Measurements from ENCODE around the gene DTD1. TPM values are rescaled to one million over a fixed set of nuclear protein-coding genes. Genes with fewer than 3 reads are reported as not detected.

DTD1 gene
- polyA plus RNA-seq, 1 of the 3 experiments (the other 2 are of a cell fraction) = 81.1 TPM

- TF ChIP-seq TAF1 (IDR thresholded peaks at IDR 0.05; ENCODE audit: borderline replicate concordance, low read depth, low read length) (no peak), GABPA (IDR thresholded peaks at IDR 0.05; ENCODE audit: low read depth) (no peak), PBX3 (IDR thresholded peaks at IDR 0.05) (no peak), TEAD4 (IDR thresholded peaks at IDR 0.05; ENCODE audit: borderline replicate concordance, insufficient read depth) (no peak), GATA2 (CRISPR knock-in tag; IDR thresholded peaks at IDR 0.05) (no peak), MEF2A (IDR thresholded peaks at IDR 0.05; ENCODE audit: borderline replicate concordance, low read depth) (no peak), MXI1 (IDR thresholded peaks at IDR 0.05; ENCODE audit: low read depth, low read length) (no peak), SMC3 (IDR thresholded peaks at IDR 0.05; ENCODE audit: low read depth, low read length) (no peak)
Observed at GRCh38 chr20:18727032-18727508, 139.2 kb downstream of the DTD1 start (continued).

GRCh38 chr20:18728165-18728869 is 140.5 kb downstream of the DTD1 start:
- Histone ChIP-seq H4K20me1 (ENCODE audit: insufficient read depth) (no peaks in the 10 kb centered on the region), H3K9me3 (no peaks in the 10 kb centered on the region), H3K4me3 (ENCODE audit: low read depth in 2 of 2, low read length in 1 of 2) (no peak overlapping the region), H3K27ac (ENCODE audit: low read depth in 2 of 2, low read length in 1 of 2) (no peak overlapping the region), H3K9ac (no peak overlapping the region), H3K27me3 (ENCODE audit: insufficient read depth) (no peaks in the 10 kb centered on the region), H3K4me1 (ENCODE audit: control insufficient read depth in 1 of 2, insufficient read depth in 2 of 2, low read depth in 1 of 2, low read length in 1 of 2) (peaks cover 0 to 10% of the 10 kb centered on the region in 2 experiments; a peak in 1 of 4 replicates), H3K36me3 (replicated peaks in 1 of 2; ENCODE audit: control insufficient read depth in 1 of 2, insufficient read depth in 2 of 2, low read length in 1 of 2) (no peaks in the 10 kb centered on the region), H3K9me2 (no peaks in the 10 kb centered on the region), H2AFZ (ENCODE audit: low read depth) (no peak overlapping the region), H3K79me2 (ENCODE audit: insufficient read depth) (no peaks in the 10 kb centered on the region), H3K4me2 (no peak overlapping the region), H3F3A (replicated peaks; ENCODE audit: insufficient read depth) (no peaks in the 10 kb centered on the region)
- no peak for TF ChIP-seq FOXM1 (IDR thresholded peaks at IDR 0.05; ENCODE audit: low read depth)
- no peak for TF ChIP-seq RAD21 (IDR thresholded peaks at IDR 0.05; ENCODE audit: low read length)
- TF ChIP-seq GATA2 (CRISPR knock-in tag; IDR thresholded peaks at IDR 0.05) = no peak
- no peak for TF ChIP-seq TEAD4 (IDR thresholded peaks at IDR 0.05; ENCODE audit: borderline replicate concordance, insufficient read depth)
- no peak for TF ChIP-seq NRF1 (IDR thresholded peaks at IDR 0.05; ENCODE audit: low read depth, low read length)
- no peak for TF ChIP-seq RXRA (IDR thresholded peaks at IDR 0.05; ENCODE audit: borderline replicate concordance, low read depth)
- no peak for TF ChIP-seq RCOR1 (IDR thresholded peaks at IDR 0.05; ENCODE audit: low read length)
- no peak for TF ChIP-seq EP300 (IDR thresholded peaks at IDR 0.05; ENCODE audit: borderline replicate concordance in 1 of 2, low read depth in 1 of 2, low read length in 1 of 2)
- POLR2A ChIA-PET = no interaction called here
- 76% methylated on average over 5 of the region's 8 CpGs for WGBS (ENCODE audit: low lambda C conversion rate)
- CTCF ChIA-PET = no interaction called here
- no peak for DNase-seq

GRCh38 chr20:18728870-18729224 is 141.0 kb downstream of the DTD1 start:
- Histone ChIP-seq H3K4me1 (ENCODE audit: control insufficient read depth in 1 of 2, insufficient read depth in 2 of 2, low read depth in 1 of 2, low read length in 1 of 2) (peaks cover 0 to 10% of the 10 kb centered on the region in 2 experiments; a peak in 1 of 4 replicates), H3K27ac (ENCODE audit: low read depth in 2 of 2, low read length in 1 of 2) (no peak overlapping the region), H3K36me3 (replicated peaks in 1 of 2; ENCODE audit: control insufficient read depth in 1 of 2, insufficient read depth in 2 of 2, low read length in 1 of 2) (no peaks in the 10 kb centered on the region), H3K4me2 (no peak overlapping the region), H2AFZ (ENCODE audit: low read depth) (no peak overlapping the region), H3K79me2 (ENCODE audit: insufficient read depth) (no peaks in the 10 kb centered on the region), H3K4me3 (ENCODE audit: low read depth in 2 of 2, low read length in 1 of 2) (no peak overlapping the region), H4K20me1 (ENCODE audit: insufficient read depth) (no peaks in the 10 kb centered on the region), H3K9me3 (no peaks in the 10 kb centered on the region), H3K9me2 (no peaks in the 10 kb centered on the region), H3K9ac (no peak overlapping the region), H3K27me3 (ENCODE audit: insufficient read depth) (no peaks in the 10 kb centered on the region), H3F3A (replicated peaks; ENCODE audit: insufficient read depth) (no peaks in the 10 kb centered on the region)
- ChIA-PET CTCF (no interaction called here), POLR2A (no interaction called here)
- no peak for TF ChIP-seq JUND (IDR thresholded peaks at IDR 0.05)
- no peak for TF ChIP-seq EP300 (IDR thresholded peaks at IDR 0.05; ENCODE audit: borderline replicate concordance in 1 of 2, low read depth in 1 of 2, low read length in 1 of 2)
- no peak for TF ChIP-seq YY1 (IDR thresholded peaks at IDR 0.05; ENCODE audit: low read depth)
- no peak for TF ChIP-seq FOXM1 (IDR thresholded peaks at IDR 0.05; ENCODE audit: low read depth)
- no peak for TF ChIP-seq FOXJ3 (CRISPR knock-in tag; IDR thresholded peaks at IDR 0.05)
- no peak for TF ChIP-seq CTCF (IDR thresholded peaks at IDR 0.05)
- no peak for TF ChIP-seq CHD2 (IDR thresholded peaks at IDR 0.05; ENCODE audit: low read length, partially characterized antibody)
- TF ChIP-seq MEF2A (IDR thresholded peaks at IDR 0.05; ENCODE audit: borderline replicate concordance, low read depth) = no peak
- no peak for TF ChIP-seq NRF1 (IDR thresholded peaks at IDR 0.05; ENCODE audit: low read depth, low read length)
- no peak for DNase-seq
- 75% methylated on average over 3 of the region's 5 CpGs for WGBS (ENCODE audit: low lambda C conversion rate)
